ENCODE measurements around the gene MTUS2.
"Not testable (repeated sequence)": the region's sequence is repeated elsewhere in the genome, so short reads cannot be mapped to it uniquely, and the experiment has no call there.

The MTUS2 gene

GRCh38 chr13:29345860-29346582, 525.9 kb downstream of the MTUS2 start:
- DNase-seq: not testable (repeated sequence)

GRCh38 chr13:29355029-29355428, 534.9 kb downstream of the MTUS2 start:
- DNase-seq: no peak

GRCh38 chr13:29359181-29359580, 539.0 kb downstream of the MTUS2 start:
- no peak for DNase-seq

GRCh38 chr13:29361716-29362115, 541.6 kb downstream of the MTUS2 start:
- DNase-seq: no peak

- no peak for DNase-seq
Observed at GRCh38 chr13:29362849-29363604, 542.9 kb downstream of the MTUS2 start.

- DNase-seq: no peak
Observed at GRCh38 chr13:29369060-29369743, 549.1 kb downstream of the MTUS2 start.

GRCh38 chr13:29379281-29379680, 559.1 kb downstream of the MTUS2 start:
- DNase-seq: no peak

- no peak for DNase-seq
Observed at GRCh38 chr13:29379865-29380264, 559.7 kb downstream of the MTUS2 start.

- DNase-seq: no peak
Observed at GRCh38 chr13:29382021-29382420, 561.9 kb downstream of the MTUS2 start.

- no peak for DNase-seq
Observed at GRCh38 chr13:29383476-29383875, 563.3 kb downstream of the MTUS2 start.

- no peak for DNase-seq
Observed at GRCh38 chr13:29384466-29384865, 564.3 kb downstream of the MTUS2 start.

- DNase-seq: no peak
Observed at GRCh38 chr13:29384871-29385270, 564.7 kb downstream of the MTUS2 start.

- DNase-seq: no peak
Observed at GRCh38 chr13:29386246-29386645, 566.1 kb downstream of the MTUS2 start.

GRCh38 chr13:29390598-29390997, 570.5 kb downstream of the MTUS2 start:
- DNase-seq: not testable (repeated sequence)

- DNase-seq: no peak
Observed at GRCh38 chr13:29396446-29396845, 576.3 kb downstream of the MTUS2 start.

- DNase-seq: no peak
Observed at GRCh38 chr13:29397265-29397664, 577.1 kb downstream of the MTUS2 start.

GRCh38 chr13:29402166-29402636, 582.1 kb downstream of the MTUS2 start:
- no peak for DNase-seq

- no peak for DNase-seq
Observed at GRCh38 chr13:29405401-29405800, 585.3 kb downstream of the MTUS2 start.

- no peak for DNase-seq
Observed at GRCh38 chr13:29411481-29411880, 591.3 kb downstream of the MTUS2 start.

- no peak for DNase-seq
Observed at GRCh38 chr13:29418026-29418425, 597.9 kb downstream of the MTUS2 start.

- no peak for DNase-seq
Observed at GRCh38 chr13:29421118-29421517, 601.0 kb downstream of the MTUS2 start.

GRCh38 chr13:29422015-29422414, 601.9 kb downstream of the MTUS2 start:
- no peak for DNase-seq

- no peak for DNase-seq
Observed at GRCh38 chr13:29423050-29423449, 602.9 kb downstream of the MTUS2 start.

GRCh38 chr13:29427937-29428309, 607.8 kb downstream of the MTUS2 start:
- DNase-seq: no peak

Data from NCI-H2171 (cell line).